ENCODE measurements around the gene CEP44.

The CEP44 gene

DNA sequence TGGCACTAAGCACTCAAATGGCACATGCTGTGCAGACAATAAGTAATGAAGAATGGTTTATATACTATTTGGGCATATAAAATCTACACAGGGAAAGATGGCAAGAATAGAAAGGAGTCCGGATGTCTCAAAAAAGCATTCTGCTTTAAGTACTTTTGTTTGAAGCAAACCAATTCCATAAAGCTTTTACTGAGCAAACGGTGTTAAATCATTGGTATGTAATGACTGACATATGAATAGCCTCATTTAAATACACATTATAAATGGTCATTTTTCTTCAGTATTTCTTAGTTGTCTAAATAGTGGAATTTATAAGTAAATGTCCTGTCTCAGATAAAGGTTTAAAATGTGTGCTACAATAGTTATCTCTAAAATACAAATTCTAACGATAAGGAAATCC lies 6.3 kb upstream of the CEP44 start:
- TF ChIP-seq, protein P1, sequence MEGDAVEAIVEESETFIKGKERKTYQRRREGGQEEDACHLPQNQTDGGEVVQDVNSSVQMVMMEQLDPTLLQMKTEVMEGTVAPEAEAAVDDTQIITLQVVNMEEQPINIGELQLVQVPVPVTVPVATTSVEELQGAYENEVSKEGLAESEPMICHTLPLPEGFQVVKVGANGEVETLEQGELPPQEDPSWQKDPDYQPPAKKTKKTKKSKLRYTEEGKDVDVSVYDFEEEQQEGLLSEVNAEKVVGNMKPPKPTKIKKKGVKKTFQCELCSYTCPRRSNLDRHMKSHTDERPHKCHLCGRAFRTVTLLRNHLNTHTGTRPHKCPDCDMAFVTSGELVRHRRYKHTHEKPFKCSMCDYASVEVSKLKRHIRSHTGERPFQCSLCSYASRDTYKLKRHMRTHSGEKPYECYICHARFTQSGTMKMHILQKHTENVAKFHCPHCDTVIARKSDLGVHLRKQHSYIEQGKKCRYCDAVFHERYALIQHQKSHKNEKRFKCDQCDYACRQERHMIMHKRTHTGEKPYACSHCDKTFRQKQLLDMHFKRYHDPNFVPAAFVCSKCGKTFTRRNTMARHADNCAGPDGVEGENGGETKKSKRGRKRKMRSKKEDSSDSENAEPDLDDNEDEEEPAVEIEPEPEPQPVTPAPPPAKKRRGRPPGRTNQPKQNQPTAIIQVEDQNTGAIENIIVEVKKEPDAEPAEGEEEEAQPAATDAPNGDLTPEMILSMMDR (IDR thresholded peaks at IDR 0.05), result no peak
- TF ChIP-seq ZFX (IDR thresholded peaks at IDR 0.05; ENCODE audit: borderline replicate concordance), result no peak
- no peak overlapping the region for H3K27ac ChIP-seq

DNA sequence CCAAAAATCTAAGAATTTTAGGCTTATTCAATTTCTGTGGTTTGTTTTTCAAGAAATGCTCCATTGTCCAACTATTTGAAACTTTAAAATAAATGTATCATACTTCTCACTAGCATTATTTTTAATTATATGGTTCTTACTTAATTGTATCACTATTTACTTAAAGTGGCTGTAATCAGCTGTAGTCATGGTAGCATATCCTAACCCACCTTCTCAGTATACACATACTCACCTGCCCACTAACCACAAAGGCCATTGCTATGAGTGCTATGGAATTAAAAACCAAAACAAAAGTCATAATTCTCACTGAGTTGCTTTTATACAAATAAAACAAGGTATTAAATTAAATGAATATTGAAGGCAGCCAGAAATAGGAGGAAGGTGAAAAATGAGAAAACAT lies 5.2 kb upstream of the CEP44 start:
- TF ChIP-seq, protein P1 (IDR thresholded peaks at IDR 0.05), result no peak
- TF ChIP-seq ZFX (IDR thresholded peaks at IDR 0.05; ENCODE audit: borderline replicate concordance), result no peak
- no peak overlapping the region for H3K27ac ChIP-seq

DNA sequence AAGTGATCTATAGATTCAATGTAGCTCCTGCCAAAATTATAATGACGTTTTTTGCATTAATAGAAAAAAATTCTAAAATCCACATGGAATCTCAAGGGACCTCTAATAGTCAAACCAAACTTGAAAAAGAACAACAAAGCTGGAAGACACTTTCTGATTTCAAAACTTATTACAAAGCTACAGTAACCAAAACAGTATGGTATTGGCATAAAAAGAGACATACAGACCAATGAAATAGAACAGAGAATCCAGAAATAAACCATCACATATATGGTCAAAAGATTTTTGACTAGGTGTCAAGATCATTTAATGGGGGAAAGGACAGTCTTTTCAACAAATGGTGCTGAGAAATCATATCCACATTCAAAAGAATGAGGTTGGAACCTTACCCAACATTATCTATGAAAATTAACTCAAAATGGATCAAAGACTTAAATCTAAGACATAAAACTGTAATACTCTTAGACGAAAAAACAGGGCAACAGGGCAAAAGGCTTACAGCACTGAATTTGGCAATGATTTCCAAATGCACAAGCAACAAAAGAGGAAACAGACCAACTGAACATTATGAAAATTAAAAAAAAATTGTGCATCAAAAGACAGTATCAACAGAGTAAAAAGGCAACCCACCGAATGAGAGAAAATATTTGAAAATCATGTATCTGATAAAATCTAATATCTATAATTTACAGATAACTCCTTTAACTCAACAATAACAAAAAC lies 4.1 kb upstream of the CEP44 start:
- no peak overlapping the region for H3K27ac ChIP-seq
- no peak for TF ChIP-seq ZFX (IDR thresholded peaks at IDR 0.05; ENCODE audit: borderline replicate concordance)
- TF ChIP-seq, protein P1 (IDR thresholded peaks at IDR 0.05), result no peak

DNA sequence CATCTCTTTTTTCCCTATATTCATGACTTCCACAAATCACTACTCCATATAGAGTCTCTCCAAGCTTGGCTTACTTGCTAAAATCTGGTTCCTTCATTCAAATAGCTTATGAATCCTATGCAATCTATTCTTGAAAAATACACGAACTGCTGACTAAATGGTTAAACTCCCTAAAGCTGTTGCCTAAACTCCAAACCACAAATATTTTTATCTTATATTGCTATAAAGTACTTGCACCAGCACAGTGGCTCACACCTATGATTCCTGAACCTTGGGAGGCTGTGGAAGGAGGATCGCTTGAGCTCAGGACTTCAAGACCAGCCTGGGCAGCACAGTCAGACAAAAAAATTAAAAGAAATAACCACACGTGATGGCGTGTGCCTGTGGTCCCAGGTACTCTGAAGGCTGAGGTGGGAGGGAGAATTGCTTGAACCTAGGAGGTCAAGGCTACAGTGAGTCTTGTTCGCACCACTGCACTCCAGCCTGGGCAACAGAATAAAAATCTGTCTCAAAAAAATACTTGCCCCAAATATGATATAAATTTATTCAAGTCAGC lies 2.5 kb upstream of the CEP44 start:
- H3K27ac ChIP-seq, result no peak overlapping the region
- TF ChIP-seq, protein P1 (IDR thresholded peaks at IDR 0.05), result no peak
- no peak for TF ChIP-seq ZFX (IDR thresholded peaks at IDR 0.05; ENCODE audit: borderline replicate concordance)

DNA sequence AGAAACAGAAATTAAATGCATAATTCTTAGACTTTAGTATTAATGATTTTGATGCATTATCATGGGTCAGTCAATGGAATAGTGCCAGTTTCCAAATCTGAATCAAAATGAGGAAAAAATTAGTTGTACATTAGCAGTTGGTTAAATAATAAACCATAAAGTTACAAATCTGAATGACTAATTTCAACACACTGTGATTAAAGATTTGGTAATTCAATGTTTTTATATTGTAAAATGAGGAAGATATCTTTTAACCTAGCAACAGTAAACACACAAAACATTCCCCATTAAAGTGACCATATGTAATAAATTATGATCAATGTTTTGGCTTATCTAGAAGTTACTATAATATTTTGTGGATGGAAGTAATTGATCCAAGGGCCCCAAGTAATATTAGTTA lies 1.8 kb upstream of the CEP44 start:
- TF ChIP-seq, protein P1 (IDR thresholded peaks at IDR 0.05), result no peak
- no peak for TF ChIP-seq ZFX (IDR thresholded peaks at IDR 0.05; ENCODE audit: borderline replicate concordance)
- no peak overlapping the region for H3K27ac ChIP-seq

DNA sequence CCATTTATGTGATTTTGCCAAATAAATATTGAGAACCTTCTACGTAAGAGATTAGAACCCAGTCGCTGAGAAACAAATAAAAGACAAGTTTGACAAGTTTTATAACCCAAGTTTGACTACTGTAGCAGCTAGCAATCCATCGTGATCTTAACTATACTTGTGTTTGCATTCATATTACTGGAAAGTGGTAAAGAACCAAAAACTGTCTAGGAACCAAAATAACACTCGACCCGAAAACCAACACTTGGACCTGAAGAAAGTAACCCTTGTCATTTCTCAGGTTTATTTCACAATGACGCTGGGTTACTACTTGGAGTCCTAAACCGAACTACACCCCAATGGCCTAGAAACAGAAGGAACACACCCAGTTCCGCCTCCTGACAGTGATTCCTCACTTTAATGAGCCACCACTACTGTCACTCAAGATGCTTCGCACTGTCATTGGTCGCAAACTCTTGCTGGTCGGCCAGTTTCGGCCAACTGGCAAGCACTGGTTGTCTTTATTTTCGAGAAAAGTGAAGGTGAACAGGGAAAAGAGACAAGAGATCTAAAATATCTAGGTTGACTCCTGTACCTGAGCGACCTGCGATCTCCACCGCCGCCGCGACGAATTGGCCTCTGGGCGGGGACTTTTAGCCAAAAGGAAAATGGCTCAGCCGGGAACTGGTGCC lies 740 bp upstream of the CEP44 start:
- TF ChIP-seq, protein P1 (IDR thresholded peaks at IDR 0.05), result no peak
- TF ChIP-seq ZFX (IDR thresholded peaks at IDR 0.05; ENCODE audit: borderline replicate concordance), result no peak
- peak overlapping the region; percentile 86 for H3K27ac ChIP-seq

DNA sequence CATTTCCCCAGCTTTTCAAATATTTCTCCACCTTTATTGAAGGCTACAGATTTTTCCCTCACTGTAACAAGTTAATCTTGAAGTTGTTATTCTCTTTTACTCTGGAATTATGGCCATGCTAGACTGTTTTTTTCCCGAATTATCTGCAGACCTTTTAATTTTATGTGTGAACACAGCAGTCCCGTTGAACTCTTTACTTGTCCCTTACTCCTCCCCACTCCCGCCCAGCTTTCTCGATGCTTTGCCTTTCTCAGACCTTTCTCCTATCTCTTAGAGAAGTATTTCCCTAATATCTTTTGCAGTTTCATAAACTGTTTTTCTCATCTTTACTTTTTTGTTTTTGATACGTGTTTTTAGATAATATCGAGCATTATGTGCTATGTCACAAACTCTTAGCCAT lies 776 bp downstream of the CEP44 start:
- TF ChIP-seq ZFX (IDR thresholded peaks at IDR 0.05; ENCODE audit: borderline replicate concordance), result no peak
- TF ChIP-seq, protein P1 (IDR thresholded peaks at IDR 0.05), result no peak

More for the DNA sequence above, 776 bp downstream of the CEP44 start:
- H3K27ac ChIP-seq, result peak overlapping the region; percentile 86
